Measurements from ENCODE around the gene SLC35F3. TPM values are rescaled to one million over a fixed set of nuclear protein-coding genes. Genes with fewer than 3 reads are reported as not detected.

SLC35F3 gene
- total and polyA plus RNA-seq, 9 of the 15 experiments (the other 6 are each of a cell fraction or from before 2014, with no cell fraction given) = 0.04 to 0.07 (median 0.04) TPM; not detected in 6

DNA sequence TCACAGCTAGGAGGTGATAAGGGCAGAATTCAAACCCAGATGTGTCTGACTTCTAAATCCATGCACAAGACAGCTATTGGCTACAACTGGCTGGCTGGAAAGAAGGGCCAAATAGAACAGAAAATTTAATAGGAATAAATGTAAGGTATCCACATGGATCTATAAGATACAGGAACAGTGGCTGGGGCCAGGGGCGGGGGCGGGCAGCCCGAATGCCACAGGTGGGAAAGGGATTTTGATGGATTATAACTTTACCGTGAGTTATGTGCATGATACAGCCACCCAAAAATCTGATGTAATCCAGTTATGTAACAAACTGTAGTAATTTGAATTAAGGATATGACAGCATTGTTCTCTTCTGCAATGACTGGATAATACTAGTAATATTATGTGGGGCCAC is 381.7 kb downstream of the SLC35F3 start (continued):
- TF ChIP-seq, protein P1, sequence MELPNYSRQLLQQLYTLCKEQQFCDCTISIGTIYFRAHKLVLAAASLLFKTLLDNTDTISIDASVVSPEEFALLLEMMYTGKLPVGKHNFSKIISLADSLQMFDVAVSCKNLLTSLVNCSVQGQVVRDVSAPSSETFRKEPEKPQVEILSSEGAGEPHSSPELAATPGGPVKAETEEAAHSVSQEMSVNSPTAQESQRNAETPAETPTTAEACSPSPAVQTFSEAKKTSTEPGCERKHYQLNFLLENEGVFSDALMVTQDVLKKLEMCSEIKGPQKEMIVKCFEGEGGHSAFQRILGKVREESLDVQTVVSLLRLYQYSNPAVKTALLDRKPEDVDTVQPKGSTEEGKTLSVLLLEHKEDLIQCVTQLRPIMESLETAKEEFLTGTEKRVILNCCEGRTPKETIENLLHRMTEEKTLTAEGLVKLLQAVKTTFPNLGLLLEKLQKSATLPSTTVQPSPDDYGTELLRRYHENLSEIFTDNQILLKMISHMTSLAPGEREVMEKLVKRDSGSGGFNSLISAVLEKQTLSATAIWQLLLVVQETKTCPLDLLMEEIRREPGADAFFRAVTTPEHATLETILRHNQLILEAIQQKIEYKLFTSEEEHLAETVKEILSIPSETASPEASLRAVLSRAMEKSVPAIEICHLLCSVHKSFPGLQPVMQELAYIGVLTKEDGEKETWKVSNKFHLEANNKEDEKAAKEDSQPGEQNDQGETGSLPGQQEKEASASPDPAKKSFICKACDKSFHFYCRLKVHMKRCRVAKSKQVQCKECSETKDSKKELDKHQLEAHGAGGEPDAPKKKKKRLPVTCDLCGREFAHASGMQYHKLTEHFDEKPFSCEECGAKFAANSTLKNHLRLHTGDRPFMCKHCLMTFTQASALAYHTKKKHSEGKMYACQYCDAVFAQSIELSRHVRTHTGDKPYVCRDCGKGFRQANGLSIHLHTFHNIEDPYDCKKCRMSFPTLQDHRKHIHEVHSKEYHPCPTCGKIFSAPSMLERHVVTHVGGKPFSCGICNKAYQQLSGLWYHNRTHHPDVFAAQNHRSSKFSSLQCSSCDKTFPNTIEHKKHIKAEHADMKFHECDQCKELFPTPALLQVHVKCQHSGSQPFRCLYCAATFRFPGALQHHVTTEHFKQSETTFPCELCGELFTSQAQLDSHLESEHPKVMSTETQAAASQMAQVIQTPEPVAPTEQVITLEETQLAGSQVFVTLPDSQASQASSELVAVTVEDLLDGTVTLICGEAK (IDR thresholded peaks at IDR 0.05) = no peak
- TF ChIP-seq, protein P1 (CRISPR knock-in tag; IDR thresholded peaks at IDR 0.05) = no peak
- no peak for TF ChIP-seq ZFP30 (CRISPR knock-in tag; IDR thresholded peaks at IDR 0.05; ENCODE audit: borderline replicate concordance)
- TF ChIP-seq POLR2AphosphoS2 (IDR thresholded peaks at IDR 0.05; ENCODE audit: low read length) = no peak
- no peak for TF ChIP-seq TEAD1 (CRISPR knock-in tag; IDR thresholded peaks at IDR 0.05)
- no peak for TF ChIP-seq BCOR (IDR thresholded peaks at IDR 0.05)
- no peak for TF ChIP-seq ZNF766 (CRISPR knock-in tag; conservative IDR thresholded peaks at IDR 0.05)
- no peak for TF ChIP-seq CBX8 (IDR thresholded peaks at IDR 0.05; ENCODE audit: borderline replicate concordance, extremely low read depth, low read depth, low read length, poor library complexity, severe bottlenecking)
- TF ChIP-seq ZBED1 (IDR thresholded peaks at IDR 0.05) = no peak

Measured in K562 (cell line).